HCT116 (cell line): Measurements from ENCODE around the gene ACSL3.

Source experiments
- CTCF ChIP-seq, 3 experiments: fragments of 200-600 bp in 1 of 3; sonication (generic) in 1 of 3; IDR thresholded peaks in 2 of 3; conservative IDR thresholded peaks in 1 of 3; 2 replicates each; pipeline ENCODE4 v1.5.1; 2012 to 2017; ENCODE audit warnings: low read depth in 2 of 3, low read length in 2 of 3, antibody characterized with exemption in 1 of 3, borderline replicate concordance in 1 of 3, control low read depth in 1 of 3, mild to moderate bottlenecking in 1 of 3, mixed read lengths in 1 of 3, mixed run types in 1 of 3, moderate library complexity in 1 of 3; ENCODE audit not compliant: insufficient read depth in 1 of 3
- EGR1 ChIP-seq: IDR thresholded peaks from 2 replicates; pipeline ENCODE4 v1.6.1; 2012; ENCODE audit warnings: low read depth
- EZH2 ChIP-seq: fragments of 200-600 bp; sonication (generic); IDR thresholded peaks from 2 replicates; pipeline ENCODE4 v1.6.1; 2017; ENCODE audit warnings: antibody characterized with exemption, mixed run types
- POLR2A ChIP-seq: IDR thresholded peaks from 2 replicates; pipeline ENCODE4 v1.7.0; 2011; ENCODE audit warnings: borderline replicate concordance; ENCODE audit not compliant: insufficient read depth, insufficient read length; ENCODE audit errors: extremely low read depth
- SRF ChIP-seq: IDR thresholded peaks from 2 replicates; pipeline ENCODE4 v1.6.1; 2012; ENCODE audit warnings: low read depth
- ZNF274 ChIP-seq: fragments of 200-500 bp; sonication (Bioruptor generic); IDR thresholded peaks from 2 replicates; pipeline ENCODE4 v1.6.1; 2014; ENCODE audit warnings: mild to moderate bottlenecking, low read depth, low read length, inconsistent platforms

- no peak for TF ChIP-seq POLR2A
- TF ChIP-seq SRF = no peak
- no peak for TF ChIP-seq ZNF274
- TF ChIP-seq CTCF (IDR thresholded peaks at IDR 0.05 in 2 of 3, conservative IDR thresholded peaks at IDR 0.05 in 1 of 3; ENCODE audit: borderline replicate concordance in 1 of 3, insufficient read depth in 1 of 3, low read depth in 2 of 3, low read length in 2 of 3) = no peak
- no peak for TF ChIP-seq EZH2
- no peak for TF ChIP-seq EGR1
These were observed 4.5 kb downstream of the ACSL3 start for GRCh38 chr2:222865301-222865700.
